B cell (primary cell): ENCODE results near the gene MBD1. TPM values are rescaled to one million over a fixed set of nuclear protein-coding genes. Genes with fewer than 3 reads are reported as not detected.
"Not testable (repeated sequence)": the region's sequence is repeated elsewhere in the genome, so short reads cannot be mapped to it uniquely, and the experiment has no call there.

Experiments used
- ATAC-seq: fragments of 200-7000 bp; cut with Tn5 transposase; one replicate; pipeline ENCODE4 v1.10.0; 2021; ENCODE audit warnings: low read depth, mild to moderate bottlenecking, moderate number of reproducible peaks, moderate library complexity
- CTCF ChIA-PET: fragments of 350-600 bp; sonication (Branson Sonifier 250); formaldehyde crosslinking; loops from one replicate; lab custom pipeline; 2021; ENCODE audit warnings: antibody characterized with exemption, inconsistent platforms; lab: Charles Lee
- POLR2A ChIA-PET: fragments of 350-600 bp; sonication (Branson Sonifier 250); formaldehyde crosslinking; loops from one replicate; lab custom pipeline; 2021; ENCODE audit warnings: antibody characterized with exemption; lab: Charles Lee
- DNase-seq: peaks from one replicate; pipeline ENCODE4 v3.0.0; 2013
- H2AFZ ChIP-seq: 2 replicates; pipeline ENCODE4 v1.6.1; 2012; ENCODE audit warnings: mild to moderate bottlenecking, low read depth, low read length; ENCODE audit not compliant: insufficient read depth, poor library complexity, severe bottlenecking
- H3K27ac ChIP-seq, 2 donors: 1 replicate in 1 of 2; 2 replicates in 1 of 2; pipeline ENCODE4 v1.5.1; 2012 to 2013; ENCODE audit warnings: low read length in 2 of 2, mild to moderate bottlenecking in 2 of 2, moderate library complexity in 1 of 2
- H3K27me3 ChIP-seq, 4 experiments: fragments of 200-600 bp in 1 of 4; sonication (generic) in 1 of 4; replicated peaks in 1 of 4; 1 replicate in 2 of 4; 2 replicates in 2 of 4; pipeline versions ENCODE4 v1.6.1 to v1.7.0; 2013 to 2016; ENCODE audit warnings: low read length in 3 of 4, mild to moderate bottlenecking in 2 of 4, mixed read lengths in 1 of 4, moderate library complexity in 1 of 4; ENCODE audit not compliant: insufficient read depth in 4 of 4, control insufficient read depth in 3 of 4; ENCODE audit errors: control extremely low read depth in 1 of 4
- H3K36me3 ChIP-seq, 2 experiments: replicated peaks in 1 of 2; 1 replicate in 1 of 2; 2 replicates in 1 of 2; pipeline versions ENCODE4 v1.6.1 to v1.7.1; 2013; ENCODE audit warnings: low read length in 1 of 2; ENCODE audit not compliant: insufficient read depth in 2 of 2, control insufficient read depth in 1 of 2; ENCODE audit errors: control extremely low read depth in 1 of 2, extremely low read depth in 1 of 2
- H3K4me1 ChIP-seq, 2 donors: fragments of 200-600 bp in 1 of 2; sonication (generic) in 1 of 2; 1 replicate in 1 of 2; 2 replicates in 1 of 2; pipeline versions ENCODE4 v1.5.1 to v1.6.1; 2013 to 2017; ENCODE audit warnings: low read length in 2 of 2; ENCODE audit not compliant: control insufficient read depth in 2 of 2, insufficient read depth in 2 of 2
- H3K4me2 ChIP-seq: replicated peaks from 2 replicates; pipeline ENCODE3; 2012; ENCODE audit warnings: mild to moderate bottlenecking, low read depth, low read length; ENCODE audit not compliant: poor library complexity, severe bottlenecking
- H3K4me3 ChIP-seq, 5 experiments: fragments of 200-600 bp in 1 of 5; sonication (generic) in 1 of 5; 1 replicate in 3 of 5; 2 replicates in 2 of 5; pipeline versions ENCODE4 v1.5.1 to v1.7.0; 2011 to 2016; ENCODE audit warnings: low read length in 4 of 5, mild to moderate bottlenecking in 4 of 5, low read depth in 2 of 5, control low read depth in 1 of 5, moderate library complexity in 1 of 5; ENCODE audit not compliant: insufficient read depth in 1 of 5; ENCODE audit errors: control extremely low read depth in 1 of 5, extremely low read depth in 1 of 5
- H3K79me2 ChIP-seq: fragments of 200-600 bp; sonication (generic); one replicate; pipeline ENCODE4 v1.6.0; 2016; ENCODE audit warnings: low read length; ENCODE audit not compliant: control insufficient read depth, insufficient read depth
- H3K9ac ChIP-seq: fragments of 200-600 bp; sonication (generic); 2 replicates; pipeline ENCODE4 v1.6.1; 2017; ENCODE audit warnings: mild to moderate bottlenecking, low read length, moderate library complexity
- H3K9me3 ChIP-seq, 3 donors: one replicate each; pipeline versions ENCODE4 v1.6.1 to v1.7.1; 2013; ENCODE audit warnings: low read length in 2 of 3; ENCODE audit not compliant: control insufficient read depth in 2 of 3, insufficient read depth in 1 of 3; ENCODE audit errors: control extremely low read depth in 1 of 3
- H4K20me1 ChIP-seq: 2 replicates; pipeline ENCODE4 v1.6.0; 2012; ENCODE audit warnings: mild to moderate bottlenecking, low read length; ENCODE audit not compliant: insufficient read depth, control insufficient read depth, poor library complexity, severe bottlenecking
- H3K27ac Mint-ChIP-seq: one replicate; pipeline ENCODE4 v1.8.0; 2021; ENCODE audit warnings: mixed read lengths
- H3K27me3 Mint-ChIP-seq: one replicate; pipeline ENCODE4 v1.8.0; 2021; ENCODE audit warnings: mixed read lengths
- H3K4me1 Mint-ChIP-seq: one replicate; pipeline ENCODE4 v1.8.0; 2021; ENCODE audit warnings: mixed read lengths
- H3K4me3 Mint-ChIP-seq: one replicate; pipeline ENCODE4 v1.8.0; 2021; ENCODE audit warnings: mixed read lengths
- H3K9me3 Mint-ChIP-seq: one replicate; pipeline ENCODE4 v1.8.0; 2022; ENCODE audit warnings: mixed read lengths; ENCODE audit not compliant: insufficient read depth
- EZH2 ChIP-seq: IDR thresholded peaks from 2 replicates; pipeline ENCODE4 v1.6.1; 2012; ENCODE audit warnings: borderline replicate concordance, low read depth, mild to moderate bottlenecking, moderate library complexity, low read length; ENCODE audit not compliant: insufficient read depth, poor library complexity, severe bottlenecking
- WGBS: methylation state at CpG from one replicate; pipeline ENCODE4 v1.1.5; 2013; ENCODE audit warnings: missing lambda C conversion rate; ENCODE audit not compliant: insufficient coverage; 5-methylcytosine and 5-hydroxymethylcytosine counted together
- intact Hi-C: fragments of 100-400 bp; cut with micrococcal nuclease; formaldehyde crosslinking; loops from one replicate; pipeline ENCODE4 v1.10.0; 2022
- polyA plus RNA-seq: library from polyadenylated mRNA; depleted of rRNA; stranded (reverse); fragments of >200 nt; gene quantifications from 2 replicates; pipeline ENCODE4 v1.2.3, GENCODE V29; 2012
- total RNA-seq, 2 donors: library from RNA; stranded (reverse); fragments of 120-200 nt in 1 of 2; gene quantifications; 1 replicate in 1 of 2; 2 replicates in 1 of 2; pipeline versions ENCODE4 v1.2.3 to v1.2.4, GENCODE V29; 2013 to 2022
- TF ChIP-seq, protein P1 (sequence below): fragments of 200-600 bp; IDR thresholded peaks from one replicate; pipeline ENCODE4 v1.8.0; 2022; ENCODE audit warnings: antibody characterized with exemption, mild to moderate bottlenecking

The MBD1 gene
- total and polyA plus RNA-seq, 2 donors (not counting 1 experiment from before 2014, with no cell fraction given) = 120 to 135 TPM

DNA sequence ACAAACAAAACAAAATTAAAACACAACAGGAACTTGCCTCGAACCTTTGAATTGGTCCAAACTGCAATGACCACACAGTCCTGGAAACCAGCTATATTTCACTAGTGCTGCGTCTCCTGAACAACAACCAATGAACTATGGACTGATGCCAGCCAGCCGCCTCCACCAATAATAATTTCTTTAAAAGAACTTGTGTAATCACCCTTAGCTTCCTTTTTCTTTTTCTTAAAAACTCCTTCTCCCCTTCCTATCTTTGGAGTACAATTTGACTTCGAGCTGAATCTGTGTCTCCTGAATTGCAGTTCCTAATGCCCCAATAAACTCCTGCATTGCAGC lies 7.8 kb upstream of the MBD1 start:
- Histone ChIP-seq H3K4me2 (no peak overlapping the region), H3K27me3 (no peaks in the 10 kb centered on the region), H3K4me3 (no peak overlapping the region), H3K4me1 (peaks cover 8 to 13% of the 10 kb centered on the region in 2 donors), H3K36me3 (peaks cover 0 to 21% of the 10 kb centered on the region in 2 experiments), H3K27ac (no peak overlapping the region), H4K20me1 (peaks cover 7% of the 10 kb centered on the region), H3K9me3 (no peaks in the 10 kb centered on the region), H3K9ac (no peak overlapping the region), H3K79me2 (peaks cover 10% of the 10 kb centered on the region), H2AFZ (peak overlapping the region; percentile 0)
- ChIA-PET CTCF (interaction anchor here (1.3 to 4.0 kb wide), 4 partner anchors 18 to 68 kb away, joined by 4 to 22 read pairs (median 8); partner anchors contain the start of gene CFAP53), POLR2A (no interaction called here)
- ATAC-seq = no peak
- intact Hi-C loops = loop anchor here (5.0 kb wide), 2 partner anchors 908 to 1337 kb away; partner anchors contain the start of genes MEX3C and SMAD7
- Mint-ChIP-seq H3K4me1 (peaks cover 28% of the 10 kb centered on the region), H3K27ac (peak overlapping the region; percentile 59), H3K27me3 (no peaks in the 10 kb centered on the region), H3K9me3 (peaks cover 3% of the 10 kb centered on the region), H3K4me3 (peak overlapping the region; percentile 70)
- WGBS = 93% methylated on average over 4 of the region's 4 CpGs
- no peak for DNase-seq
- TF ChIP-seq EZH2 = no peak
- TF ChIP-seq, protein P1, sequence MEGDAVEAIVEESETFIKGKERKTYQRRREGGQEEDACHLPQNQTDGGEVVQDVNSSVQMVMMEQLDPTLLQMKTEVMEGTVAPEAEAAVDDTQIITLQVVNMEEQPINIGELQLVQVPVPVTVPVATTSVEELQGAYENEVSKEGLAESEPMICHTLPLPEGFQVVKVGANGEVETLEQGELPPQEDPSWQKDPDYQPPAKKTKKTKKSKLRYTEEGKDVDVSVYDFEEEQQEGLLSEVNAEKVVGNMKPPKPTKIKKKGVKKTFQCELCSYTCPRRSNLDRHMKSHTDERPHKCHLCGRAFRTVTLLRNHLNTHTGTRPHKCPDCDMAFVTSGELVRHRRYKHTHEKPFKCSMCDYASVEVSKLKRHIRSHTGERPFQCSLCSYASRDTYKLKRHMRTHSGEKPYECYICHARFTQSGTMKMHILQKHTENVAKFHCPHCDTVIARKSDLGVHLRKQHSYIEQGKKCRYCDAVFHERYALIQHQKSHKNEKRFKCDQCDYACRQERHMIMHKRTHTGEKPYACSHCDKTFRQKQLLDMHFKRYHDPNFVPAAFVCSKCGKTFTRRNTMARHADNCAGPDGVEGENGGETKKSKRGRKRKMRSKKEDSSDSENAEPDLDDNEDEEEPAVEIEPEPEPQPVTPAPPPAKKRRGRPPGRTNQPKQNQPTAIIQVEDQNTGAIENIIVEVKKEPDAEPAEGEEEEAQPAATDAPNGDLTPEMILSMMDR = no peak

DNA sequence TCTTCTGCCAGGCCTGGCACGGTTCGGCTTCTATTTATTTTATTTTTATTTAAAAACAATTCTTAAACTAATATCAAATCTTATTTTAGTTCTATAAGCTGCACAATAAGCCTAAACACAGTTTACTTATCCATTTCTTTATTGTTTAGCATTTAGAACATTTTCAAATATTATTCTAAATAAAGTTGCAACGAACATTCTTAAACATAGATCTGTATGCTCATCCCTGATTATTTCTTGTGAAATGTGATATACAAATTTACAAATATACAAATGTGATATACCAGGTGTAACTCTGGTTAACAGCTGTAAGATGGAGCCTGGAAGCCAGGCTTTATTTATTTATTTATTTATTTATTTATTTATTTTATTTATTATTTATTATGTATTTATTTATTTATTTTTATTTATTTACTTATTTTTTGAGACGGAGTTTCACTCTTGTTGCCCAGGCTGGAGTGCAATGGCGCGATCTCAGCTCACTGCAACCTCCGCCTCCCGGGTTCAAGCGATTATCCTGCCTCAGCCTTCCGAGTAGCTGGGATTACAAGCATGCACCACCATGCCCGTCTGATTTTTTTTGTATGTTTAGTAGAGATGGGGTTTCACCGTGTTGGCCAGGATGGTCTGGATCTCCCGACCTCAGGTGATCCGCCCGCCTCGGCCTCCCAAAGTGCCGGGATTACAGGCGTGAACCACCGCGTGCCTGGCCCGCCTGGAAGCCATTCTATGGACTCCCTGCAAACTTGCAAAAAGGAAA lies 7.2 kb upstream of the MBD1 start:
- POLR2A ChIA-PET, H3K27me3 Mint-ChIP-seq, DNase-seq, H3K9me3 Mint-ChIP-seq, H3K27me3 ChIP-seq, H3K9me3 ChIP-seq, H4K20me1 ChIP-seq, ATAC-seq: not testable (repeated sequence)
- Histone ChIP-seq H3K36me3 (peaks cover 0 to 27% of the 10 kb centered on the region in 2 experiments), H2AFZ (peak overlapping the region; percentile 92), H3K79me2 (peaks cover 10% of the 10 kb centered on the region), H3K4me3 (peak overlapping the region; percentile 64 to 97 (median 90)), H3K4me1 (peaks cover 8 to 13% of the 10 kb centered on the region in 2 donors), H3K9ac (peak overlapping the region; percentile 82), H3K27ac (peak overlapping the region; percentile 93), H3K4me2 (peak overlapping the region; percentile 91)
- Mint-ChIP-seq H3K27ac (peak overlapping the region; percentile 94), H3K4me3 (peak overlapping the region; percentile 98), H3K4me1 (peaks cover 31% of the 10 kb centered on the region)
- CTCF ChIA-PET = interaction anchor here (1.3 to 4.0 kb wide), 4 partner anchors 17 to 69 kb away, joined by 4 to 22 read pairs (median 8); partner anchors contain the start of gene CFAP53
- WGBS = 100% methylated on average over 11 of the region's 21 CpGs
- intact Hi-C loops = loop anchor here (1.0 to 5.0 kb wide), 5 partner anchors 10 to 1336 kb away; partner anchors contain the start of genes C18orf32, MEX3C and SMAD7
